GM23338 (cell line): ENCODE results near the gene GNA15. TPM values are rescaled to one million over a fixed set of nuclear protein-coding genes. Genes with fewer than 3 reads are reported as not detected.

Experiments
- ATAC-seq: fragments of 200-7000 bp; cut with Tn5 transposase; 3 replicates; pipeline ENCODE4 v1.9.1; 2020
- DNase-seq: peaks from one replicate; pipeline ENCODE4 v3.0.0-alpha.2; 2015; ENCODE audit warnings: low spot score
- H2AFZ ChIP-seq: fragments of 200-600 bp; sonication (generic); 2 replicates; pipeline ENCODE4 v1.8.0; 2016; ENCODE audit warnings: antibody characterized with exemption, mild to moderate bottlenecking, moderate library complexity
- H3F3A ChIP-seq: fragments of 200-600 bp; sonication (generic); replicated peaks from 2 replicates; pipeline ENCODE4 v1.8.0; 2017; ENCODE audit warnings: antibody characterized with exemption, mixed run types, low read depth
- H3K27ac ChIP-seq: fragments of 200-600 bp; sonication (generic); 2 replicates; pipeline ENCODE4 v1.6.1; 2016; ENCODE audit warnings: low read depth
- H3K27me3 ChIP-seq: fragments of 200-600 bp; sonication (generic); 2 replicates; pipeline ENCODE4 v1.8.0; 2016; ENCODE audit warnings: mild to moderate bottlenecking, mixed run types, moderate library complexity; ENCODE audit not compliant: insufficient read depth
- H3K36me3 ChIP-seq: fragments of 200-600 bp; sonication (generic); 2 replicates; pipeline ENCODE4 v1.8.0; 2016; ENCODE audit warnings: mild to moderate bottlenecking; ENCODE audit not compliant: insufficient read depth
- H3K4me1 ChIP-seq: fragments of 200-600 bp; sonication (generic); 2 replicates; pipeline ENCODE4 v1.8.0; 2016; ENCODE audit warnings: mild to moderate bottlenecking, moderate library complexity; ENCODE audit not compliant: insufficient read depth
- H3K4me2 ChIP-seq: fragments of 200-600 bp; sonication (generic); 2 replicates; pipeline ENCODE4 v1.7.1; 2017; ENCODE audit warnings: mixed run types
- H3K4me3 ChIP-seq: fragments of 200-600 bp; sonication (generic); 2 replicates; pipeline ENCODE4 v1.6.1; 2016; ENCODE audit warnings: mixed run types
- H3K79me2 ChIP-seq: fragments of 200-600 bp; sonication (generic); replicated peaks from 2 replicates; pipeline ENCODE4 v1.8.0; 2017; ENCODE audit warnings: mild to moderate bottlenecking; ENCODE audit not compliant: insufficient read depth
- H3K9me2 ChIP-seq: fragments of 200-600 bp; sonication (generic); 2 replicates; pipeline ENCODE4 v1.8.0; 2017; ENCODE audit not compliant: insufficient read depth
- H4K20me1 ChIP-seq: fragments of 200-600 bp; sonication (generic); replicated peaks from 2 replicates; pipeline ENCODE4 v1.8.0; 2017; ENCODE audit warnings: mild to moderate bottlenecking; ENCODE audit not compliant: insufficient read depth
- H3K27ac Mint-ChIP-seq: 2 replicates; pipeline ENCODE4 v1.8.0; 2020; ENCODE audit warnings: inconsistent platforms, mild to moderate bottlenecking, moderate library complexity, mixed read lengths
- H3K27me3 Mint-ChIP-seq: 3 replicates; pipeline ENCODE4 v1.8.0; 2022; ENCODE audit warnings: low read depth, mild to moderate bottlenecking, moderate library complexity, mixed read lengths, inconsistent platforms; ENCODE audit not compliant: insufficient read depth, poor library complexity
- H3K36me3 Mint-ChIP-seq: 3 replicates; pipeline ENCODE4 v1.8.0; 2021; ENCODE audit warnings: low read depth, mild to moderate bottlenecking, inconsistent platforms, moderate library complexity, mixed read lengths
- H3K4me1 Mint-ChIP-seq: 3 replicates; pipeline ENCODE4 v1.8.0; 2020; ENCODE audit warnings: mild to moderate bottlenecking, inconsistent platforms, mixed read lengths
- H3K4me3 Mint-ChIP-seq: 3 replicates; pipeline ENCODE4 v1.8.0; 2021; ENCODE audit warnings: moderate library complexity, mild to moderate bottlenecking, inconsistent platforms, mixed read lengths
- H3K9me3 Mint-ChIP-seq: 3 replicates; pipeline ENCODE4 v1.8.0; 2020; ENCODE audit warnings: moderate library complexity, mild to moderate bottlenecking, inconsistent platforms, mixed read lengths
- CREB1 ChIP-seq: fragments of 250-450 bp; sonication (Bioruptor Pico); IDR thresholded peaks from 2 replicates; pipeline ENCODE4 v1.5.0; 2020; ENCODE audit warnings: low read depth, mild to moderate bottlenecking, moderate library complexity
- CTCF ChIP-seq, 2 experiments: fragments of 200-600 bp in 1 of 2; sonication (generic) in 1 of 2; conservative IDR thresholded peaks; 2 replicates each; pipeline versions ENCODE4 v1.5.1 to v1.6.1; 2016 to 2017; ENCODE audit warnings: antibody characterized with exemption in 2 of 2, low read depth in 2 of 2, mild to moderate bottlenecking in 2 of 2, moderate library complexity in 1 of 2
- ETS1 ChIP-seq: IDR thresholded peaks from 2 replicates; pipeline ENCODE4 v1.6.1; 2016; ENCODE audit warnings: antibody characterized with exemption
- EZH2 ChIP-seq: fragments of 200-600 bp; sonication (generic); IDR thresholded peaks from one replicate; pipeline ENCODE4 v1.8.0; 2017; ENCODE audit warnings: antibody characterized with exemption, mild to moderate bottlenecking, low read depth; ENCODE audit not compliant: unreplicated experiment
- EZH2phosphoT487 ChIP-seq: fragments of 200-600 bp; sonication (generic); IDR thresholded peaks from one replicate; pipeline ENCODE4 v1.8.1; 2018; ENCODE audit warnings: antibody characterized with exemption; ENCODE audit not compliant: unreplicated experiment
- JUNB ChIP-seq: IDR thresholded peaks from one replicate; pipeline ENCODE4 v1.6.1; 2016; ENCODE audit warnings: antibody characterized with exemption; ENCODE audit not compliant: unreplicated experiment
- POLR2AphosphoS5 ChIP-seq: IDR thresholded peaks from 2 replicates; pipeline ENCODE4 v1.6.1; 2016; ENCODE audit warnings: antibody characterized with exemption, low read depth
- STAT1 ChIP-seq: IDR thresholded peaks from one replicate; pipeline ENCODE4 v1.6.1; 2016; ENCODE audit warnings: antibody characterized with exemption; ENCODE audit not compliant: unreplicated experiment
- ZNF114 ChIP-seq: fragments of 250-450 bp; sonication (Bioruptor Pico); IDR thresholded peaks from 2 replicates; pipeline ENCODE4 v1.5.0; 2020; ENCODE audit warnings: mild to moderate bottlenecking, moderate library complexity
- ZNF331 ChIP-seq: fragments of 250-450 bp; sonication (Bioruptor Pico); IDR thresholded peaks from 2 replicates; pipeline ENCODE4 v1.5.0; 2020; ENCODE audit warnings: low read depth, mild to moderate bottlenecking, moderate library complexity
- ZNF462 ChIP-seq: fragments of 250-450 bp; sonication (Bioruptor Pico); IDR thresholded peaks from 2 replicates; pipeline ENCODE4 v1.5.0; 2020; ENCODE audit warnings: mild to moderate bottlenecking, moderate library complexity
- polyA plus RNA-seq: library from polyadenylated mRNA; unstranded; fragments of >200 nt; fragmentation: Nextera tagmentation; extraction: Ambion mirVana; gene quantifications from 2 replicates; pipeline ENCODE4 v1.2.1, GENCODE V29; 2016
- total RNA-seq: library from RNA; depleted of rRNA; stranded (reverse); fragments of >200 nt; shearing (Covaris generic); gene quantifications from 2 replicates; pipeline ENCODE4 v1.2.3, GENCODE V29; 2014

Gene GNA15
- total and polyA plus RNA-seq, 2 experiments from 2014 or later: 0.14 to 0.31 TPM

GRCh38 chr19:3135961-3136683, at the start of gene GNA15 (continued):
- no peak for TF ChIP-seq JUNB

GRCh38 chr19:3087769-3088168, 48.1 kb upstream of the GNA15 start:
- ATAC-seq: no peak
- no peak overlapping the region for H3K27ac Mint-ChIP-seq

More at GRCh38 chr19:3087769-3088168, 48.1 kb upstream of the GNA15 start:
- Mint-ChIP-seq H3K27me3 (peaks cover 12% of the 10 kb centered on the region), H3K36me3 (no peaks in the 10 kb centered on the region), H3K4me1 (no peaks in the 10 kb centered on the region), H3K4me3 (no peak overlapping the region), H3K9me3 (no peaks in the 10 kb centered on the region; the same call in 2 of the 3 replicates)
- DNase-seq: no peak
- no peaks in the 10 kb centered on the region for H3K27me3 ChIP-seq
- H3K4me3 ChIP-seq: no peak overlapping the region
- H3K9me2 ChIP-seq: no peaks in the 10 kb centered on the region
- H3K36me3 ChIP-seq: no peaks in the 10 kb centered on the region
- no peaks in the 10 kb centered on the region for H4K20me1 ChIP-seq
- H3K4me1 ChIP-seq: no peaks in the 10 kb centered on the region
- no peak overlapping the region for H3K4me2 ChIP-seq
- no peaks in the 10 kb centered on the region for H3K79me2 ChIP-seq
- H2AFZ ChIP-seq: no peak overlapping the region
- no peak for TF ChIP-seq ZNF462 (CRISPR knock-in tag)
- TF ChIP-seq EZH2: no peak
- TF ChIP-seq JUNB: no peak
- TF ChIP-seq ZNF331: no peak
- no peak for TF ChIP-seq ZNF114
- TF ChIP-seq CREB1: no peak
- TF ChIP-seq CTCF (conservative IDR thresholded peaks at IDR 0.05; ENCODE audit: low read depth in 2 of 2): no peak
- no peak for TF ChIP-seq STAT1
- no peak for TF ChIP-seq ETS1
- no peak for TF ChIP-seq POLR2AphosphoS5
- no peak for TF ChIP-seq EZH2phosphoT487
- H3F3A ChIP-seq: no peaks in the 10 kb centered on the region
- no peak overlapping the region for H3K27ac ChIP-seq
